Measurements from ENCODE around the gene MITF.

- TF ChIP-seq, protein P1, sequence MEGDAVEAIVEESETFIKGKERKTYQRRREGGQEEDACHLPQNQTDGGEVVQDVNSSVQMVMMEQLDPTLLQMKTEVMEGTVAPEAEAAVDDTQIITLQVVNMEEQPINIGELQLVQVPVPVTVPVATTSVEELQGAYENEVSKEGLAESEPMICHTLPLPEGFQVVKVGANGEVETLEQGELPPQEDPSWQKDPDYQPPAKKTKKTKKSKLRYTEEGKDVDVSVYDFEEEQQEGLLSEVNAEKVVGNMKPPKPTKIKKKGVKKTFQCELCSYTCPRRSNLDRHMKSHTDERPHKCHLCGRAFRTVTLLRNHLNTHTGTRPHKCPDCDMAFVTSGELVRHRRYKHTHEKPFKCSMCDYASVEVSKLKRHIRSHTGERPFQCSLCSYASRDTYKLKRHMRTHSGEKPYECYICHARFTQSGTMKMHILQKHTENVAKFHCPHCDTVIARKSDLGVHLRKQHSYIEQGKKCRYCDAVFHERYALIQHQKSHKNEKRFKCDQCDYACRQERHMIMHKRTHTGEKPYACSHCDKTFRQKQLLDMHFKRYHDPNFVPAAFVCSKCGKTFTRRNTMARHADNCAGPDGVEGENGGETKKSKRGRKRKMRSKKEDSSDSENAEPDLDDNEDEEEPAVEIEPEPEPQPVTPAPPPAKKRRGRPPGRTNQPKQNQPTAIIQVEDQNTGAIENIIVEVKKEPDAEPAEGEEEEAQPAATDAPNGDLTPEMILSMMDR (conservative IDR thresholded peaks at IDR 0.05 in 1 of 2, IDR thresholded peaks at IDR 0.05 in 1 of 2; ENCODE audit: extremely low read depth in 1 of 2, insufficient read depth in 1 of 2, low read depth in 1 of 2, low read length in 2 of 2) = no peak
- no peak for TF ChIP-seq EZH2 (IDR thresholded peaks at IDR 0.05; ENCODE audit: borderline replicate concordance, low read length)
These were observed 205.7 kb downstream of the MITF start for GRCh38 chr3:69944931-69945493.

Data from mammary epithelial cell (primary cell).